A549 (cell line): ENCODE measurements around the gene MYEOV. TPM values are rescaled to one million over a fixed set of nuclear protein-coding genes. Genes with fewer than 3 reads are reported as not detected.

ENCODE experiments used
- ATAC-seq, 2 experiments: fragments of 200-7000 bp in 1 of 2; fragments of >200 bp in 1 of 2; cut with Nextera tagmentation in 1 of 2; cut with Tn5 transposase in 1 of 2; 3 replicates each; pipeline versions ENCODE4 v1.8.0 to v1.9.1; 2018 to 2020; ENCODE audit warnings: mild to moderate bottlenecking in 1 of 2, moderate library complexity in 1 of 2
- CTCF ChIA-PET: fragments of 300-600 bp; sonication (Branson Sonifier 250); formaldehyde crosslinking; extraction: SDS; loops from one replicate; lab custom pipeline; 2021; ENCODE audit warnings: antibody characterized with exemption, inconsistent platforms; lab: Yijun Ruan, JAX
- POLR2A ChIA-PET: fragments of 350-600 bp; formaldehyde crosslinking; extraction: SDS; loops from one replicate; lab custom pipeline; 2021; ENCODE audit warnings: antibody characterized with exemption, inconsistent platforms; lab: Yijun Ruan, JAX
- DNase-seq, 2 experiments: peaks; one replicate each; pipeline versions ENCODE4 v3.0.0 to v3.0.0-alpha.2; 2011 to 2016; ENCODE audit warnings: low read depth in 1 of 2, low spot score in 1 of 2
- FAIRE-seq: peaks from 2 replicates; lab custom pipeline; 2011; peaks lifted over from hg19 to GRCh38; lab: Jason Lieb, UNC
- H3K27ac ChIP-seq, 2 experiments: fragments of >200 bp; sonication (Bioruptor Twin); formaldehyde crosslinking; 3 replicates each; pipeline ENCODE4 v1.5.1; 2016 to 2017
- H3K4me1 ChIP-seq: fragments of >200 bp; sonication (Bioruptor Twin); formaldehyde crosslinking; 3 replicates; pipeline ENCODE4 v1.6.1; 2016
- H3K4me2 ChIP-seq: fragments of >200 bp; sonication (Bioruptor Twin); formaldehyde crosslinking; 3 replicates; pipeline ENCODE4 v1.6.1; 2016
- H3K4me3 ChIP-seq: fragments of >200 bp; sonication (Bioruptor Twin); formaldehyde crosslinking; 3 replicates; pipeline ENCODE4 v1.5.1; 2016
- H3K9me3 ChIP-seq: fragments of >200 bp; sonication (Bioruptor Twin); formaldehyde crosslinking; 3 replicates; pipeline ENCODE4 v1.6.1; 2016
- CHD2 ChIP-seq: fragments of 150-350 bp; IDR thresholded peaks from 2 replicates; pipeline ENCODE4 v1.6.1; 2014; ENCODE audit warnings: low read length; ENCODE audit not compliant: partially characterized antibody
- CTCF ChIP-seq: fragments of >200 bp; sonication (Bioruptor Twin); formaldehyde crosslinking; IDR thresholded peaks from 3 replicates; pipeline ENCODE4 v1.5.1; 2016
- ELK1 ChIP-seq: fragments of 150-350 bp; IDR thresholded peaks from 2 replicates; pipeline ENCODE4 v1.6.1; 2014; ENCODE audit warnings: low read depth, mild to moderate bottlenecking, low read length
- HDAC2 ChIP-seq: fragments of 200-600 bp; sonication (generic); IDR thresholded peaks from 2 replicates; pipeline ENCODE4 v1.6.1; 2016
- JUN ChIP-seq, 2 experiments: fragments of >200 bp; sonication (Bioruptor Twin); formaldehyde crosslinking; IDR thresholded peaks; 2 replicates in 1 of 2; 3 replicates in 1 of 2; pipeline ENCODE4 v1.6.1; 2016 to 2017
- KDM1A ChIP-seq: fragments of 200-600 bp; sonication (generic); IDR thresholded peaks from 2 replicates; pipeline ENCODE4 v1.6.1; 2016; ENCODE audit warnings: low read depth, mild to moderate bottlenecking
- KDM5A ChIP-seq: fragments of 200-600 bp; sonication (generic); IDR thresholded peaks from 2 replicates; pipeline ENCODE4 v1.6.1; 2016; ENCODE audit warnings: antibody characterized with exemption, mild to moderate bottlenecking
- MYC ChIP-seq: IDR thresholded peaks from 2 replicates; pipeline ENCODE4 v1.6.1; 2012; ENCODE audit warnings: mild to moderate bottlenecking, inconsistent platforms, low read length, improper control_type of control experiment, borderline replicate concordance
- NFE2L2 ChIP-seq: fragments of 150-350 bp; conservative IDR thresholded peaks from 2 replicates; pipeline ENCODE4 v1.6.1; 2014; ENCODE audit warnings: low read length
- NR3C1 ChIP-seq: fragments of >200 bp; sonication (Bioruptor Twin); formaldehyde crosslinking; IDR thresholded peaks from 3 replicates; pipeline ENCODE4 v1.6.1; 2017
- POLR2A ChIP-seq: IDR thresholded peaks from 2 replicates; pipeline ENCODE4 v1.6.1; 2012; ENCODE audit warnings: mild to moderate bottlenecking, low read length
- REST ChIP-seq: fragments of 200-600 bp; sonication (generic); IDR thresholded peaks from 2 replicates; pipeline ENCODE4 v1.6.1; 2016; ENCODE audit warnings: antibody characterized with exemption, mild to moderate bottlenecking, moderate library complexity
- RFX5 ChIP-seq: fragments of 450-650 bp; IDR thresholded peaks from 2 replicates; pipeline ENCODE4 v1.7.1; 2014; ENCODE audit warnings: antibody characterized with exemption, mild to moderate bottlenecking, moderate library complexity
- TFCP2L1 ChIP-seq: fragments of 250-450 bp; sonication (Bioruptor Pico); IDR thresholded peaks from 2 replicates; pipeline ENCODE4 v1.5.0; 2021; ENCODE audit warnings: mild to moderate bottlenecking
- USF2 ChIP-seq: fragments of 450-650 bp; IDR thresholded peaks from 2 replicates; pipeline ENCODE4 v1.6.1; 2014; ENCODE audit warnings: antibody characterized with exemption
- ZC3H11A ChIP-seq: fragments of 450-650 bp; IDR thresholded peaks from 2 replicates; pipeline ENCODE4 v1.6.1; 2014; ENCODE audit warnings: antibody characterized with exemption, mild to moderate bottlenecking
- ZFP36 ChIP-seq: fragments of 450-650 bp; IDR thresholded peaks from 2 replicates; pipeline ENCODE4 v1.6.1; 2014; ENCODE audit warnings: borderline replicate concordance; ENCODE audit not compliant: partially characterized antibody
- WGBS: methylation state at CpG from one replicate; pipeline ENCODE4 v1.1.6; 2017; ENCODE audit errors: missing lambda C conversion rate; 5-methylcytosine and 5-hydroxymethylcytosine counted together
- polyA plus RNA-seq, 4 experiments: library from polyadenylated mRNA; depleted of rRNA in 3 of 4; stranded (reverse); fragments of >200 nt; fragmentation: RNase III in 1 of 4; extraction: RNeasy Plus Mini Kit Qiagen cat#74134 plus additional on column Dnase treatment in 1 of 4; gene quantifications; 2 replicates in 3 of 4; 3 replicates in 1 of 4; pipeline ENCODE4 v1.2.3, GENCODE V29; 2011 to 2017

The MYEOV gene
- polyA plus RNA-seq, 2 of the 4 experiments (the other 2 are of a cell fraction): 92.3 to 102 TPM

- ChIA-PET CTCF (no interaction called here), POLR2A (no interaction called here)
- no peaks in the 10 kb centered on the region; the same call in 2 of the 3 replicates for H3K9me3 ChIP-seq
- DNase-seq (no peak), ATAC-seq (no peak), FAIRE-seq (no peak)
- peaks cover 9% of the 10 kb centered on the region; the same call in 1 of the 3 replicates for H3K4me1 ChIP-seq
- no peak overlapping the region for H3K4me3 ChIP-seq
- H3K4me2 ChIP-seq: no peak overlapping the region
- WGBS: 91% methylated on average over 3 of the region's 3 CpGs
- no peak overlapping the region for H3K27ac ChIP-seq
- no peak for TF ChIP-seq POLR2A
- TF ChIP-seq ELK1: no peak
- TF ChIP-seq KDM5A: no peak
- TF ChIP-seq TFCP2L1: no peak
Observed at GRCh38 chr11:69329581-69329980, 35.6 kb downstream of the MYEOV start.

- Histone ChIP-seq H3K4me3 (no peak overlapping the region), H3K27ac (no peak overlapping the region), H3K9me3 (no peaks in the 10 kb centered on the region; the same call in 2 of the 3 replicates), H3K4me1 (peaks cover 17% of the 10 kb centered on the region), H3K4me2 (no peak overlapping the region)
- WGBS: 84% methylated on average over 4 of the region's 4 CpGs
- POLR2A ChIA-PET: no interaction called here
- DNase-seq (no peak), FAIRE-seq (no peak), ATAC-seq (no peak)
- CTCF ChIA-PET: interaction anchor here (1.7 kb wide), 1 partner anchor 228 kb away, joined by 4 read pairs; no protein-coding TSS in a partner anchor
- no peak for TF ChIP-seq REST
- no peak for TF ChIP-seq HDAC2
- no peak for TF ChIP-seq CHD2
- TF ChIP-seq NR3C1: no peak
- no peak for TF ChIP-seq ZFP36
- no peak for TF ChIP-seq KDM1A
- no peak for TF ChIP-seq KDM5A
- no peak for TF ChIP-seq MYC
- TF ChIP-seq CTCF: no peak
- TF ChIP-seq NFE2L2: no peak
- no peak for TF ChIP-seq ZC3H11A
- TF ChIP-seq JUN (IDR thresholded peaks at IDR 0.05): no peak
- no peak for TF ChIP-seq USF2
- TF ChIP-seq RFX5: no peak
- TF ChIP-seq, all 56 proteins: peak for 0
Observed at GRCh38 chr11:69330330-69330729, 36.4 kb downstream of the MYEOV start.
